Measurements from ENCODE around the gene UST. TPM values are rescaled to one million over a fixed set of nuclear protein-coding genes. Genes with fewer than 3 reads are reported as not detected.

The UST gene
- total RNA-seq, 1 experiment from 2014 or later: 6.1 TPM

DNA sequence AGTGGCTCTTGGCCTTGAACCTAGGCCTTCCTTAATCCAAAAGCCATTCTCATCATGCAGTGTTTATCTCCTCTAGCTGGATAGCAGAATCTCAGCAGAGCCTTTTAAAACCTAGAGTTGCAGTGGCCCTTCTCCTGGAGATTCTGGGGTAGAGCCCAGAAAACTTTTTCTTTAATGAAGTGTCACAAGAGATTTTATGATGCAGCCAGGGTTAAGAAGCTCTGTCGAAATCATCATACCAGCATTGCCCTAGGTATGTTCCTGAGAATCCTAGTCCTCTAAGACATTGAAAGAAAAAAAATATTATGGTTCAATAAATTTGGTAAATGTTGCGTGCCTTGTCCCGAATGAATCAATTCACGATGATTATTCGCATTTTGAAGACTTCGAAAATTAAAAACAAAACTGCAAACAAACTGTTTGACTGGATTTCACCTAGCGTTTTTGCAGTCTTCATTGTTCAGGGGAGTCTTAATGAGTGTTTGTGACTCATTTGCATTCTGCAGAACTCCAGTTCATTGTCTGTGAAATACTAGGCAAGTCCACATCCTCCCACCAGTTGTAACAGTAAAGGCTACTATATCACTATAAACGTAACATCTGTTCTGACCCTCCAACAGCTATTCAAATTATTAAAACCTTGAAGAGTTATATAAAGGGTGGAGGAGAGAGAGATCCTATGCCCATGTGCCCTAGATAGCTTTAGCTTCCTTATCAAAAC, 198.6 kb downstream of the UST start:
- Histone ChIP-seq H4K20me1 (ENCODE audit: insufficient read depth) (no peaks in the 10 kb centered on the region), H3K4me3 (replicated peaks in 1 of 2; ENCODE audit: low read depth in 1 of 2, low read length in 2 of 2) (no peak overlapping the region), H3K9me3 (ENCODE audit: control insufficient read depth in 1 of 2, insufficient read depth in 1 of 2, low read depth in 1 of 2, low read length in 2 of 2) (no peaks in the 10 kb centered on the region), H3K4me1 (ENCODE audit: control insufficient read depth in 1 of 2, insufficient read depth in 2 of 2, low read length in 2 of 2) (0 out of 4 replicates have a peak, but pooled peaks cover 0 to 2% of the 10 kb centered on the region in 2 experiments), H3K4me2 (ENCODE audit: low read length) (no peak overlapping the region), H3K9me2 (ENCODE audit: insufficient read depth) (no peaks in the 10 kb centered on the region), H3K79me2 (ENCODE audit: insufficient read depth, low read length) (no peaks in the 10 kb centered on the region), H2AFZ (ENCODE audit: low read depth, low read length, poor library complexity, severe bottlenecking) (no peak overlapping the region), H3K9ac (ENCODE audit: low read length) (no peak overlapping the region), H3K27me3 (ENCODE audit: insufficient read depth, low read length) (no peaks in the 10 kb centered on the region), H3K36me3 (ENCODE audit: control insufficient read depth in 1 of 2, insufficient read depth in 2 of 2, low read length in 2 of 2) (no peaks in the 10 kb centered on the region), H3K27ac (ENCODE audit: low read depth, low read length) (no peak overlapping the region)
- ATAC-seq: no peak
- BruUV-seq (replicated peaks): no TSS peak
- intact Hi-C loops (cut with micrococcal nuclease): no loop called here
- POLR2A ChIA-PET: interaction anchor here (0.7 kb wide), 1 partner anchor 113 kb away, joined by 4 read pairs; no protein-coding TSS in a partner anchor
- CTCF ChIA-PET: interaction anchor here (5.8 kb wide), 1 partner anchor 367 kb away, joined by 31 read pairs; no protein-coding TSS in a partner anchor
- DNase-seq (ENCODE audit: low read depth, low spot score): no peak
- RAD21 ChIA-PET (ENCODE audit: low non-redundant PET in 1 of 2, low total read pairs in 2 of 2, uncharacterized antibody in 2 of 2, unreplicated experiment in 2 of 2): no interaction called here
- no peak for TF ChIP-seq ZBTB33 (IDR thresholded peaks at IDR 0.05; ENCODE audit: extremely low read depth, insufficient replicate concordance, low read length)
- no peak for TF ChIP-seq ELF1 (IDR thresholded peaks at IDR 0.05; ENCODE audit: borderline replicate concordance, low read depth)
- TF ChIP-seq CBX3 (IDR thresholded peaks at IDR 0.05; ENCODE audit: low read depth): no peak
- no peak for TF ChIP-seq SRF (IDR thresholded peaks at IDR 0.05; ENCODE audit: low read depth)
- TF ChIP-seq FOSL1 (IDR thresholded peaks at IDR 0.05; ENCODE audit: low read depth): no peak
- no peak for TF ChIP-seq EZH2phosphoT487 (IDR thresholded peaks at IDR 0.05; ENCODE audit: borderline replicate concordance)
- no peak for TF ChIP-seq ZNF274 (IDR thresholded peaks at IDR 0.05; ENCODE audit: low read depth, low read length)
- no peak for TF ChIP-seq ATF3 (IDR thresholded peaks at IDR 0.05)
- TF ChIP-seq JUND (IDR thresholded peaks at IDR 0.05): no peak
- no peak for TF ChIP-seq ZFX (IDR thresholded peaks at IDR 0.05)
- TF ChIP-seq POLR2A (IDR thresholded peaks at IDR 0.05; ENCODE audit: borderline replicate concordance, extremely low read depth, insufficient read depth, insufficient read length): no peak
- TF ChIP-seq SP1 (IDR thresholded peaks at IDR 0.05; ENCODE audit: low read depth): no peak
- TF ChIP-seq, protein P1, sequence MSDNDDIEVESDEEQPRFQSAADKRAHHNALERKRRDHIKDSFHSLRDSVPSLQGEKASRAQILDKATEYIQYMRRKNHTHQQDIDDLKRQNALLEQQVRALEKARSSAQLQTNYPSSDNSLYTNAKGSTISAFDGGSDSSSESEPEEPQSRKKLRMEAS (IDR thresholded peaks at IDR 0.05): no peak
- TF ChIP-seq REST (IDR thresholded peaks at IDR 0.05; ENCODE audit: low read depth): no peak
- no peak for TF ChIP-seq POLR2AphosphoS5 (IDR thresholded peaks at IDR 0.05; ENCODE audit: low read depth, low read length)
- no peak for TF ChIP-seq SIN3A (IDR thresholded peaks at IDR 0.05; ENCODE audit: low read depth)
- TF ChIP-seq, protein P2, sequence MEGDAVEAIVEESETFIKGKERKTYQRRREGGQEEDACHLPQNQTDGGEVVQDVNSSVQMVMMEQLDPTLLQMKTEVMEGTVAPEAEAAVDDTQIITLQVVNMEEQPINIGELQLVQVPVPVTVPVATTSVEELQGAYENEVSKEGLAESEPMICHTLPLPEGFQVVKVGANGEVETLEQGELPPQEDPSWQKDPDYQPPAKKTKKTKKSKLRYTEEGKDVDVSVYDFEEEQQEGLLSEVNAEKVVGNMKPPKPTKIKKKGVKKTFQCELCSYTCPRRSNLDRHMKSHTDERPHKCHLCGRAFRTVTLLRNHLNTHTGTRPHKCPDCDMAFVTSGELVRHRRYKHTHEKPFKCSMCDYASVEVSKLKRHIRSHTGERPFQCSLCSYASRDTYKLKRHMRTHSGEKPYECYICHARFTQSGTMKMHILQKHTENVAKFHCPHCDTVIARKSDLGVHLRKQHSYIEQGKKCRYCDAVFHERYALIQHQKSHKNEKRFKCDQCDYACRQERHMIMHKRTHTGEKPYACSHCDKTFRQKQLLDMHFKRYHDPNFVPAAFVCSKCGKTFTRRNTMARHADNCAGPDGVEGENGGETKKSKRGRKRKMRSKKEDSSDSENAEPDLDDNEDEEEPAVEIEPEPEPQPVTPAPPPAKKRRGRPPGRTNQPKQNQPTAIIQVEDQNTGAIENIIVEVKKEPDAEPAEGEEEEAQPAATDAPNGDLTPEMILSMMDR (IDR thresholded peaks at IDR 0.05 in 2 of 3, conservative IDR thresholded peaks at IDR 0.05 in 1 of 3; ENCODE audit: borderline replicate concordance in 1 of 3, insufficient read depth in 1 of 3, low read depth in 2 of 3, low read length in 2 of 3): no peak
- TF ChIP-seq TCF7L2 (IDR thresholded peaks at IDR 0.05; ENCODE audit: borderline replicate concordance, extremely low read depth, insufficient read depth, insufficient read length): no peak
